Left kidney (tissue), 8 donors: ENCODE results near the gene SARDH. TPM values are rescaled to one million over a fixed set of nuclear protein-coding genes. Genes with fewer than 3 reads are reported as not detected.
A peak's percentile ranks its signal among the peaks of the same experiment; 100 is the strongest.

Experiments
- DNase-seq: peaks from one replicate; pipeline ENCODE4 v3.0.0-alpha.2; 2013
- long read RNA-seq, 8 donors: transcript quantifications; one replicate each; lab custom pipeline, GENCODE V29; 2026
- polyA plus RNA-seq: library from polyadenylated mRNA; unstranded; fragments of 120-200 nt; gene quantifications from one replicate; pipeline ENCODE4 v1.2.1, GENCODE V29; 2013; ENCODE audit not compliant: insufficient read length

SARDH gene, protein sequence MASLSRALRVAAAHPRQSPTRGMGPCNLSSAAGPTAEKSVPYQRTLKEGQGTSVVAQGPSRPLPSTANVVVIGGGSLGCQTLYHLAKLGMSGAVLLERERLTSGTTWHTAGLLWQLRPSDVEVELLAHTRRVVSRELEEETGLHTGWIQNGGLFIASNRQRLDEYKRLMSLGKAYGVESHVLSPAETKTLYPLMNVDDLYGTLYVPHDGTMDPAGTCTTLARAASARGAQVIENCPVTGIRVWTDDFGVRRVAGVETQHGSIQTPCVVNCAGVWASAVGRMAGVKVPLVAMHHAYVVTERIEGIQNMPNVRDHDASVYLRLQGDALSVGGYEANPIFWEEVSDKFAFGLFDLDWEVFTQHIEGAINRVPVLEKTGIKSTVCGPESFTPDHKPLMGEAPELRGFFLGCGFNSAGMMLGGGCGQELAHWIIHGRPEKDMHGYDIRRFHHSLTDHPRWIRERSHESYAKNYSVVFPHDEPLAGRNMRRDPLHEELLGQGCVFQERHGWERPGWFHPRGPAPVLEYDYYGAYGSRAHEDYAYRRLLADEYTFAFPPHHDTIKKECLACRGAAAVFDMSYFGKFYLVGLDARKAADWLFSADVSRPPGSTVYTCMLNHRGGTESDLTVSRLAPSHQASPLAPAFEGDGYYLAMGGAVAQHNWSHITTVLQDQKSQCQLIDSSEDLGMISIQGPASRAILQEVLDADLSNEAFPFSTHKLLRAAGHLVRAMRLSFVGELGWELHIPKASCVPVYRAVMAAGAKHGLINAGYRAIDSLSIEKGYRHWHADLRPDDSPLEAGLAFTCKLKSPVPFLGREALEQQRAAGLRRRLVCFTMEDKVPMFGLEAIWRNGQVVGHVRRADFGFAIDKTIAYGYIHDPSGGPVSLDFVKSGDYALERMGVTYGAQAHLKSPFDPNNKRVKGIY
- 9.6 TPM for polyA plus RNA-seq
- long read RNA-seq, donor 1: 0 reads
- long read RNA-seq, donor 2, partial matches to known transcripts: 0 of 1 reads
- long read RNA-seq, donor 2, other reads (novel, unspliced or antisense): 0 of 1 reads
- long read RNA-seq, donor 3, partial matches to known transcripts: 0 of 1 reads
- long read RNA-seq, donor 3, other reads (novel, unspliced or antisense): 0 of 1 reads
- long read RNA-seq, donor 4: 0 reads
- long read RNA-seq, donor 5, partial matches to known transcripts: 0 of 1 reads
- long read RNA-seq, donor 5, other reads (novel, unspliced or antisense): 0 of 1 reads
- long read RNA-seq, donor 6, partial matches to known transcripts: 0 of 1 reads
- long read RNA-seq, donor 6, other reads (novel, unspliced or antisense): 0 of 1 reads
- long read RNA-seq, donor 7, partial matches to known transcripts: 0 of 2 reads
- long read RNA-seq, donor 7, other reads (novel, unspliced or antisense): 0 of 2 reads
- long read RNA-seq, donor 8: 0 reads

DNA sequence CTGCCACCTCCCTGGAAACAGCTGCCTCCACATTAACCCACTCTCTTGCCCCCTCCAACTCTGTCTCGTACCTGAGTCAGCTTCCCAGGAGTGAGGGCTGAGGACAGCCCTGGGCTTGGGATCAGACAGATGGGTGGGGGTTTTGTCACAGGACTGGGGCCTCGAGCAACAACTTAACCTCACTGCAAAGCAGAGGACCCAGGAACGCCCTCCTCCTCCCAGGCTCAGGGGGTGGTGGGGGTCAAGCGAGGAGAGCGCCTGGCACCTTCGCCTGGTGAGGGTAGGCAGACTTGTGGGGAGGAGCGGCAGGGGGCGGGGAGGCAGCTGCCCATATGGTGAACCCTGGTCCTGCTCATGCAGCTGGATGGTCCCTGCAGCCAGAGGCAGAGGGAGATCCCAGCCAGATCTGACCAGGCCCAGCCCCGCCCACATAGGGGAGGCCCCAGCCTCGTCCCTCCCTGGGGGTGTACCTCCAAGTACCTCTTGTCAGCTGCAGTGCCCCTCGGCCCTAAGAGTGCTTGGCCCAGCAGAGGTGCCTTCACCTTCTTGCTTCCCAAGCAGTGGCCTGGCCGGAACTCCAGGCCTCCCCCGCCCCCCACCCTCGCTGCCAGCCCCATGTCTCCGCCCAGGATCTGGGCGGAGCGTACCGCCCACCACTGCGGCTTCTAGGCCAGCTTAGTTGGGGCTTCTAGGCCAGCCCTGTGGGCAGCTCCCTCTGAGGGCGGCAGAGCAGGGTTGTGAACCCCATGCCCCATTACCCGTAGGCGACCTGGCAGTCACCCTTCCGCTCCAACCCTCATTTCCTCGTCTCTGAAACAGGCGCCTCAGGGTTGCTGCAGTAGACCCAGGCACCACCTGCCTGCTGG, at the start of gene SARDH:
TSS of gene SARDH (minus strand) at position 579 of the 866 bp plus-strand sequence. CDS start 4,179 bp downstream, outside the sequence.
- DNase-seq: peak; percentile 65

DNA sequence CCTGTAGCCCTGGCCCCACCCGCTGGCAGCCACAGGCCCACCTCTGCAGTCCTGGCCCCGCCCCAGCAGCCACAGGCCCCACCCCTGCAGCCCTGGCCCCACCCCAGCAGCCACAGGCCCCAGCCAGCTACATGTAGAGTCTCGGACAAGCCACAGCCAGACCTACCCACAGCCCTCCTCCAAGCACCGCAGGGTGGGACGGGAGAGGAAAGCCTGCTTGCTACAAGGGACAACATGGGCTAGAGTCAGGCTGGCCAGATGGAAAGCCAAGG, 49.5 kb upstream of the SARDH start:
- DNase-seq: no peak

DNA sequence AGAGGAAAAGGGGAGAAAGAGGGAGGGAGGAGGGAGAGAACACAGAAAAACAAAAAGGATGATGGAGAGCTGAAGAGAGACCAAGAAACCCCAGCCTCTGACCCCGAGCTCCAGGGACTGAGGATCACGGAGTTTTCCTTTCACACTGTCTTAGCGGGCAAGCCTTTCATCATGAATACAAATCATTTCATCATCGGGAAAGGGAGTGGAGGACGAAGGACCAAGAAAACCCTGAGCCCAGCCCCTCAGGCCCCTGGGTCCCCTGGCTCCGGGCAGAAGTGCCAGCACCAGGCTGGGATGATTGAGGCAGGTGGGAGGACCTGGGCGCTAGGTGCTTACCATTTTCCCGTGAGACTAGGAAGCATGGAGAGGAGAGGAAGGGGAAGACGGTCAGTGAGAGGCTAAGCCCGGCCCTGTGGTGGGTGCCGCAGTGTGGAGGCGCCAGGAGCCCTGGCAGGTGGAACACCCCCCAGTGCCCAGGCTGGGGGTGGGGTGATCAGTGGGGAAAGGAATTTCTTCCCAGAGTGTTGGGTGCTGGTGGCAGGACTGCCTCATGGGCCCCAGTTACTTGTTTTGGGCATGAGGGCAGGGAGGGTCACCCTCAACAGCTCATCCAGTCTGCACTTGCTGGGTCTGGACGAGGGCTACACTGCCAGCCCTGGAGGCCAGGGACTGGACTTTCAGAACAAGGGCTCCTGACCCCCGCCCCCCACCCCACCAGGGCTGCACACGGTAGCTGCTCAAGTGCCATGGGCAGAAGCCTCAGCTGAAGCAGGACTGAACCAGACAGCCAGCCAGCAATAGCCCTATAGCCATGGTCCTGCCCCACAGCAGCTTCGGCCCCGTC, 49.0 kb upstream of the SARDH start:
- no peak for DNase-seq

DNA sequence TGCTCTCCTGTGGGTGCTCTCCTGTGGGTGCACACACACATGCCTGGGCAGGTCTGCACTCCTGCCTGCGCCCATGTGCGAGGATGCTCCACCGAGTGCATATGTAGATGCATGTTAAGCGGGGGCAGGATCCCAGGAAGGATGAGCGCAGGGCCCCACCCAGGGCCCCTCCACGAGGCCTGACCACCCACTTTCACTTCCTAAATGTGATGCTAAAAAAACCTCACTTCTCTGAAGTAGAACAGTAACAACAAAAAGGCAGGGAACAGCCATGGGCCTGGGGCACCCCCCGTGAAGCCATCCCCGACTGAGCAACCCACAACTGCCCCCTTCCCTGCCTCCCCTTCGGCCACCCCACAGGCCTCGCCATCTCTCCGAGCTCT, 48.2 kb upstream of the SARDH start:
- DNase-seq: no peak

DNA sequence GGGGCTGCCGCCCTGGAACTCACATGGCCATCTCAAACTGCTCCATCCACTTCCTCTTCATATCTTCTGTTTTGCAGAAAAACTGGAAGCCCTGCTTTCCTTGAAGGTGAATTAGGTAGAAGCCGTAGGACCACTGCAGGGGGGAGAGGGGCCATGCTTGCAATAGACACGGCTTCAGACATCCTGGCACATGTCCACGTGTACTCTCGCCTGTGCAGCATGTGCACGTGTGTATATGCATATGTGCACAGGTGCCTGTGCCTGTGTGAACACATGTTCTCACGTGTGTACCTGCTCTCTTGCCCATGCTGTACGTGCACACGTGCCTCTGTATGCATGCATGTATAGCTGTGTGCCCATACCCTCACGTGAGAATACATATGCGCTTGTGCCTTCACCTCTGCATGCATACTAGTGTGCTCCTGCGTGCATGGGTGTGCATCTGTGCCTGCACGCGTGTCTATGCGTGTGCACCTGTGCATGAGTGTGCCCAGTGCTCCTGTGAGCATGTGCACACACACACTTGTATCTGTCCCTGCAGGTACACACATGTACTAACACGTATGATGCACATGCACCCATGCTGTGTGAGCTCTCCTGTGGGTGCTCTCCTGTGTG, 47.7 kb upstream of the SARDH start:
- DNase-seq: no peak

- DNase-seq: no peak
Observed at GRCh38 chr9:133784731-133785561, 46.8 kb upstream of the SARDH start.

DNA sequence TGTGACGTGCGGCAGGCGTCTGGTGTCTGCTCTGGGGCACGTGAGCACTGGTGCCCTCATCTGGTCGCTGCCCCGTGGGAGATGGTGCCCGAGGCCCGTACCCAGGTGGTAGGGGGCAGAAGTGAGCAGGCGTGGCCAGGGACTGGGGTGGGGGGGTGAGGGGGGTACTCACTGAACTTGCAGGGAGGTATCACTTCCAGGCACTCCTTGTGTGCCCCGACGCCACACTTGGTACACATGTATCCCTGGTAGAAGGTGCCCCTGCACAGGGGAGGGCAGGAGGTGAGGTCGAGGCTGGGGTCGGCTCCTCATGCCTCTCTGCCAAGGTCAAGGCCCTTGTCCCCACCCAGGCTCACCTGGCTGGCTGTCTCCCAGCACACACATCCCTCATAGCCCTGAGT, 45.2 kb upstream of the SARDH start:
- DNase-seq: no peak

GRCh38 chr9:133782157-133783130, 44.3 kb upstream of the SARDH start:
- DNase-seq: peak; percentile 73

GRCh38 chr9:133781828-133782135, 43.6 kb upstream of the SARDH start:
- DNase-seq: no peak

DNA sequence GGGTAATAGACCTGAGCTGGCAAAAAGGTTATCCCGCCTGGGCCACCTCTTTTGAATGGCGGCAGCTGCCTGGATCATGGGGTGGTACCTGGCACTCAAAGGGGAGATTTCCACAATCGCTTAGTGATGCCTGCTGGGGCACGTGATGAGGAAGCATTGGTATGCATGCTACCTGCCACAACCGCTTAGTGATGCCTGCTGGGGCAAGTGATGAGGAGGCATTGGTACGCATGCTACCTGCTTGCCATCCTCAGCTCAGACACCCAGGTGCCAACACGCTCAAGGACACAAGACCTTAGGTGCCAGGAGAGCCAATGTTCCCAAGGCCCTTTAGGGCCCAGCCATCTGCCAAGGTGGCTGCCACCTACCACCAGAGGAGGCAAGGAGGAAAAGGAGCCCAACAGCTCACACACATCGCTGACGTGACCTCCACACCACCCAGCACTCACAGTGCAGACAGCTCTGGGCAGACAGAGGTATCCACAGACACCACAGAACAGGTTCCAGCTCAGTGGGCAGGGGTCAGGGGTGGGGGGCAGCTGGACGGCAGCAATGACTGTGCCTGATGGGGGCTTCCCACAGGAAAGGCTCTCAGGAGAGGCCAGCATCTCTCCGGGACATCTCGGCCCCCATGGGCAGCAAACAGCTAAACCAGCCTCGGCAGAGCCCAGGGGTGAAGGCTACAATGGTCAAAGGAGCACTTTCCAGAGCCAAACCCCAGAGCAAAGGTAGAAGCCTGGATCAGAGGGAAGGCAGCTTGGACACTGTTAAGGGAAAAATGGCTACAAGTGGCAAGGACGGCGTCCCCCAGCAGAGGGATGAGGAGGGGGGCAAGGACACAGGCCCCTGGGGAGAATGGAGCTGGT, 43.0 kb upstream of the SARDH start:
- no peak for DNase-seq

- no peak for DNase-seq
Observed at GRCh38 chr9:133780404-133780945, 42.3 kb upstream of the SARDH start.

DNA sequence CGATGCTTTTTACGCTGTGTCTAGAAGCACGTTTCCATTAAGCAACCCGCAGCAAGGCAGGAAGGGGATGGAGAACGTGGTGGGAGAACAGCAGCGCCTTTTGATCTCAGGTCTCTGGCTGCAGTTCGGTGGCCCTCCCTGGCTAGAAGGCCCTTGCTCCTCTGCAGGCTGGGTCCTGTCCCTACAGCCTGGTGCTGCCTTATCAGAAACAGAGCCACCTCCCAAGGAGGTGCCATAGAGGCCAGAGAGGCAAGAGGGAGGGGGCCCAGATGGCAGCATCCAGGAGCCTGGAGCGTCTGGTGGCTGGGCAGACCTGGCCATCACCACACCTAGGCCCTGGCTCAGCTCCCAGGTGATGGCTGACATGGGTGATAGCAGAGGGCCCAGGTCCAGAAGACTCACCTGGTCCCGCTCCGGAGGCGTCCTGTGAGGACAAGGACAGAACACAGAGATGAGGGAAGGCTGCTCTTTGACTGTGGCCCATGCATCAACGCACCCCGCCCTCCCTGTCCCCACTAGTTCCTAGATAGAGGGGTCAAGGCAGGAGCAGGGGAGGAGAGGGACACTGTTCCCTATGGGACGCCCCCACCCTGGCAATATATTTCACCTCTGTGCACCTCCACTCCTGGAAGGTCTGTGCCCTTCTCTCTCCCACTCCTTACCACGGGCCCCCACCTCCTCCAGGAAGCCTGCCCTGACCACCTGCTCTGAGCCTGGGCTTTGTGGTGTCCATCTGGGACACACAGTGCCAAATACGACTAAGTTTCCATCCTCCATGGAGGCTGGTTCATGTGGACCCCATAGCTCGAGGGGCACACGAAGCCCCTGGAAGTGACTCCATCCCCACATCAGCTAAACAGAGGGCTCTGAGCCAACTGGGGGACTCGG, 41.6 kb upstream of the SARDH start:
- no peak for DNase-seq

DNA sequence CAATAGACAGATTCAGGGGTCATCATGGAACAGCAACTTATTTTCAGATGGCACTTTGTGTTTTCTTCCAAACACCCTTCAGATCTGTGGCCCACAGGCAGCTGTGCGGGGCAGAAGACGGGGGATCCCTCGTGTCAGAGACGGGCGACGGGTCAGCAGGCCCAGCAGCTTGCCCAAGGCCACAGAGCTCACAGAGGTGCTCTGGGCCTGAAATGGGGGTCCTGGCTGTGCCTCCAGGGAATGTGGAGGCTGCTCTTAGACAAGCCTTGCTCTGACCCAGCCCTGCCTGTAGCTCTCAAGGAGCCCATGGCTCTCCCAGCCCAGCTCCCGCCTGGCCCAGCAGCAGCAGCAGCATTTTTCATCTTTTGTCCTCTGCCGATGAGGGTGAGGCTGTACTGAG, 40.9 kb upstream of the SARDH start:
- no peak for DNase-seq

DNA sequence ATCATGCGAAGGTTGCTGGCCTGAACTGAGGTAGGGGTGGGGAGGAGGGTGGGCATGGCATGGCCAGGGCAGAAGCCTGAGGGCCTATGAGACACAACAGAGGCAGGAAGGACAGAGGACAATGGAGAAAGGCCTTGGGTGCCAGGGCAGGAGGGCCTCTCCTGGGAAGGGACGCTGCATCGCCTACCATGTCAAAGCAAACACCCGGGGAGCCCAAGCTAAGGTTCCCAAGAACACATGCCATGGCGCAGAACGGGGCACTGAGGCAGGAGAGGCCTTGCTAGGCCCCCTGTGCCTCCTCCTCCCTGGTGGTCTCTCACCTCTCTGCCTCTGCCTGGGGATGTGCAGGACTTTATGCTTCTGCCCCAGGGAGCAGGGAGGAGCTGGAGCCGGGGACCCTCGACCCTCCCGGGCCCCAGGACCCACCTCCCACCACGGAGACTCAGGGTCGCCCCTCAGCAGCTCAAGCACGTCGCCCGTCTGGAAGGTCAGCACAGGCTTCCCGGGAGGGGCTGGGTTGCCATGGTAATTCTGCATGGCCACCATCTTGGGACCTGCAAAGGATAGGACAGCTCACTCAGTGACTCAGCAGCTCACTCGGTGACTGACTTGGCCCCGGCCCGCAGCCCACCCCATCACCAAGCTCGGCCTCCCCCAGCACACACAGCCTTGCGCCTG, 40.3 kb upstream of the SARDH start:
- no peak for DNase-seq

DNA sequence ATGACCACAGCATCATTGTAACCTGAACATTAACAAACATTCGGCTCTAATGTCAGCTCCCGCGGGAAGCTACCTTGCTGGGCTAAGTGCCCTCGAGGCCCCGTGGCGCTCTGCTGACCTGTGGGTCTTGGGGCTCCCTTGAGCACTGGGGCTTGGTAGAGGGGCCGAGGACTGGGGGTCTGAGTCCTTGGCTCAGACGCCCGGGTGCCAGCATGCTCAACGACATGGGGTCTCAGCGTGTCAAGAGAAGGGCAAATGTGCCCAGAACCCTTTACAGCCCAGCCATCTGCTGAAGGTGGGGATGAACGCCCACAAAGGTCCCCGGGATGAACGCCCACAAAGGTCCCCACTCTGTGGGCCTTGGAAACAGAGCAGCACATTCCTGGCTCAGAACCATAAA, 39.7 kb upstream of the SARDH start:
- DNase-seq: no peak
